SU-DHL-6 (cell line): ENCODE data around the gene SELENOT.

Experiments used
- H2AFZ ChIP-seq: fragments of 200-600 bp; sonication (generic); 2 replicates; pipeline ENCODE4 v1.6.1; 2014; ENCODE audit warnings: low read depth, mild to moderate bottlenecking, moderate library complexity, mixed read lengths, antibody characterized with exemption, low read length; ENCODE audit not compliant: severe bottlenecking
- H3F3A ChIP-seq: fragments of 200-600 bp; shearing (Covaris generic); 2 replicates; pipeline ENCODE4 v1.6.0; 2016; ENCODE audit warnings: antibody characterized with exemption, mild to moderate bottlenecking; ENCODE audit not compliant: insufficient read depth
- H3K27ac ChIP-seq: fragments of 200-600 bp; sonication (generic); 2 replicates; pipeline ENCODE4 v1.5.1; 2016; ENCODE audit warnings: low read depth, mild to moderate bottlenecking, low read length, moderate library complexity, mixed read lengths
- H3K27me3 ChIP-seq: fragments of 200-600 bp; sonication (generic), shearing (Covaris generic); 2 replicates; pipeline ENCODE4 v1.6.0; 2014; ENCODE audit warnings: mild to moderate bottlenecking, low read length
- H3K36me3 ChIP-seq: fragments of 200-600 bp; sonication (generic); 2 replicates; pipeline ENCODE4 v1.6.1; 2014; ENCODE audit warnings: mild to moderate bottlenecking, low read length, mixed read lengths
- H3K4me2 ChIP-seq: fragments of 300-600, 200-600 bp; shearing (Covaris generic), sonication (generic); 2 replicates; pipeline ENCODE4 v1.6.0; 2014; ENCODE audit warnings: low read length, low read depth, mild to moderate bottlenecking; ENCODE audit not compliant: poor library complexity, severe bottlenecking
- H3K4me3 ChIP-seq: fragments of 200-600 bp; sonication (generic); 2 replicates; pipeline ENCODE4 v1.5.1; 2014; ENCODE audit warnings: antibody characterized with exemption, low read length, mild to moderate bottlenecking, mixed read lengths; ENCODE audit not compliant: insufficient read depth, poor library complexity, severe bottlenecking
- H3K79me2 ChIP-seq: fragments of 200-600 bp; sonication (generic); 2 replicates; pipeline ENCODE4 v1.6.1; 2014; ENCODE audit warnings: mild to moderate bottlenecking, low read length, moderate library complexity; ENCODE audit not compliant: insufficient read depth
- H3K9ac ChIP-seq: fragments of 200-600 bp; sonication (generic); 2 replicates; pipeline ENCODE4 v1.7.0; 2014; ENCODE audit warnings: mild to moderate bottlenecking, low read length
- H3K9me2 ChIP-seq: fragments of 200-600 bp; sonication (generic); replicated peaks from 2 replicates; pipeline ENCODE4 v1.6.1; 2014; ENCODE audit warnings: low read length; ENCODE audit not compliant: insufficient read depth
- H3K9me3 ChIP-seq: fragments of 200-600 bp; sonication (generic); 2 replicates; pipeline ENCODE4 v1.6.1; 2014; ENCODE audit warnings: low read length, mixed read lengths; ENCODE audit not compliant: insufficient read depth
- H4K20me1 ChIP-seq: fragments of 200-600 bp; sonication (generic); 2 replicates; pipeline ENCODE4 v1.6.1; 2014; ENCODE audit warnings: low read depth, mild to moderate bottlenecking, antibody characterized with exemption, low read length, moderate library complexity, mixed read lengths
- EZH2phosphoT487 ChIP-seq: fragments of 200-600 bp; sonication (generic), shearing (Covaris generic); conservative IDR thresholded peaks from 2 replicates; pipeline ENCODE4 v1.6.1; 2018; ENCODE audit warnings: mild to moderate bottlenecking, antibody characterized with exemption, low read length, moderate library complexity, mixed read lengths
- TF ChIP-seq, protein P1 (sequence below): fragments of 200-600 bp; sonication (generic); IDR thresholded peaks from one replicate; pipeline ENCODE4 v1.5.1; 2017; ENCODE audit warnings: antibody characterized with exemption, mild to moderate bottlenecking, low read length, moderate library complexity; ENCODE audit not compliant: insufficient read depth, poor library complexity, severe bottlenecking

SELENOT gene

GRCh38 chr3:150626148-150626930 lies 23.2 kb downstream of the SELENOT start:
- H3K9me3 ChIP-seq = no peaks in the 10 kb centered on the region
- H2AFZ ChIP-seq = no peak overlapping the region
- peaks cover 35% of the 10 kb centered on the region for H3K79me2 ChIP-seq
- no peak overlapping the region for H3K27ac ChIP-seq
- no peak overlapping the region for H3K4me3 ChIP-seq
- H3K9me2 ChIP-seq = no peaks in the 10 kb centered on the region
- H4K20me1 ChIP-seq = peaks cover 44% of the 10 kb centered on the region
- TF ChIP-seq, protein P1, sequence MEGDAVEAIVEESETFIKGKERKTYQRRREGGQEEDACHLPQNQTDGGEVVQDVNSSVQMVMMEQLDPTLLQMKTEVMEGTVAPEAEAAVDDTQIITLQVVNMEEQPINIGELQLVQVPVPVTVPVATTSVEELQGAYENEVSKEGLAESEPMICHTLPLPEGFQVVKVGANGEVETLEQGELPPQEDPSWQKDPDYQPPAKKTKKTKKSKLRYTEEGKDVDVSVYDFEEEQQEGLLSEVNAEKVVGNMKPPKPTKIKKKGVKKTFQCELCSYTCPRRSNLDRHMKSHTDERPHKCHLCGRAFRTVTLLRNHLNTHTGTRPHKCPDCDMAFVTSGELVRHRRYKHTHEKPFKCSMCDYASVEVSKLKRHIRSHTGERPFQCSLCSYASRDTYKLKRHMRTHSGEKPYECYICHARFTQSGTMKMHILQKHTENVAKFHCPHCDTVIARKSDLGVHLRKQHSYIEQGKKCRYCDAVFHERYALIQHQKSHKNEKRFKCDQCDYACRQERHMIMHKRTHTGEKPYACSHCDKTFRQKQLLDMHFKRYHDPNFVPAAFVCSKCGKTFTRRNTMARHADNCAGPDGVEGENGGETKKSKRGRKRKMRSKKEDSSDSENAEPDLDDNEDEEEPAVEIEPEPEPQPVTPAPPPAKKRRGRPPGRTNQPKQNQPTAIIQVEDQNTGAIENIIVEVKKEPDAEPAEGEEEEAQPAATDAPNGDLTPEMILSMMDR = no peak
- H3K9ac ChIP-seq = no peak overlapping the region
- no peak overlapping the region for H3K4me2 ChIP-seq
- peaks cover 7% of the 10 kb centered on the region; the same call in 1 of the 2 replicates for H3F3A ChIP-seq
- no peaks in the 10 kb centered on the region for H3K27me3 ChIP-seq
- peaks cover 65% of the 10 kb centered on the region for H3K36me3 ChIP-seq

GRCh38 chr3:150627557-150627956 lies 24.4 kb downstream of the SELENOT start:
- peaks cover 23% of the 10 kb centered on the region; the same call in 1 of the 2 replicates for H3K79me2 ChIP-seq
- TF ChIP-seq, protein P1 = no peak
- no peak for TF ChIP-seq EZH2phosphoT487
- peaks cover 13% of the 10 kb centered on the region; the same call in 1 of the 2 replicates for H3F3A ChIP-seq
- peaks cover 60% of the 10 kb centered on the region for H3K36me3 ChIP-seq
- H3K9me3 ChIP-seq = no peaks in the 10 kb centered on the region
- no peak overlapping the region for H3K27ac ChIP-seq
- H3K27me3 ChIP-seq = no peaks in the 10 kb centered on the region
- H3K9ac ChIP-seq = no peak overlapping the region
- peaks cover 32% of the 10 kb centered on the region for H4K20me1 ChIP-seq
- H2AFZ ChIP-seq = no peak overlapping the region
- no peak overlapping the region for H3K4me2 ChIP-seq
- H3K9me2 ChIP-seq = no peaks in the 10 kb centered on the region
- no peak overlapping the region for H3K4me3 ChIP-seq

DNA sequence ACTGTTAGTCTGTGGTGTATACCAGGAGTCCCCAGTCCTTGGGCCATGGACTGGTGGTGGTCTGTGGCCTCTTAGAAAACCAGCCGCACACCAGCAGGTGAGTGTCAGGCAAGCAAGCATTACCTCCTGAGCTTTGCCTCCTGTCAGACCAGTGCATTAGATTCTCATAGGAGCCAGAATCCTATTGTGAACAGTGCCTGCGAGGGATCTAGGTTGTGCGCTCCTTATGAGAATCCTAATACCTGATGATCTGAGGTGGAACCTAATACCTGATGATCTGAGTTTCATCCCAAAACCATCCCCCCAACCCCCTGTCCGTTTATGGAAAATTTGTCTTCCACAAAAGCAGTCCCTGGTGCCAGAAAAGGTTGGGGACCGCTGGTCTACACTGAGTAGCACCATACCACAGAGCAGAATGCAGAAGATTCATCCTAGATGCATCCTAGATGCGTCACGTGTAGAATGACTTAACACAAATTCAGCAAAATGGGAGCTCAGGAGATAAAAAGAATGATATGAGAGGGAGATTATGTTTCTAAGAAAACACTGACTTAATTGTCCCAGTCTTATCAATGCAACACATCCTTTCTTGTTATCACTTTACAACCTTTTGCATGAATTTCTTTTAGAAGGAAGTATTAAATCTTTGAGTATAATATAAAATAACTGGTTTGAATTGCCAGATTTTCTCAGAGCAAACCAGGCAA lies 28.5 kb downstream of the SELENOT start:
- no peak for TF ChIP-seq EZH2phosphoT487
- TF ChIP-seq, protein P1 = no peak
- Histone ChIP-seq H3K79me2 (no peaks in the 10 kb centered on the region), H3K27ac (no peak overlapping the region), H2AFZ (no peak overlapping the region), H3K4me3 (no peak overlapping the region), H3K36me3 (peaks cover 30% of the 10 kb centered on the region), H3K9ac (no peak overlapping the region), H3K27me3 (no peaks in the 10 kb centered on the region), H3K4me2 (no peak overlapping the region), H3F3A (peaks cover 31% of the 10 kb centered on the region), H4K20me1 (0 out of 2 replicates have a peak, but pooled peaks cover 3% of the 10 kb centered on the region), H3K9me3 (no peaks in the 10 kb centered on the region), H3K9me2 (no peaks in the 10 kb centered on the region)
